PC-9 (cell line): Measurements from ENCODE around the gene MLKL. TPM values are rescaled to one million over a fixed set of nuclear protein-coding genes. Genes with fewer than 3 reads are reported as not detected.
A peak's percentile ranks its signal among the peaks of the same experiment; 100 is the strongest.

Experiments
- Bru-seq: library from RNA; stranded (reverse); fragments of 400-500 nt; gene quantifications from one replicate; lab custom pipeline; 2021; lab: Mats Ljungman, UMichigan
- BruChase-seq, 2 experiments: library from RNA; stranded (reverse); fragments of 400-500 nt; gene quantifications; one replicate each; lab custom pipeline; 2021; lab: Mats Ljungman, UMichigan
- BruUV-seq: library from RNA; stranded (reverse); fragments of 400-500 nt; replicated peaks from 2 replicates; lab custom pipeline; 2021; lab: Mats Ljungman, UMichigan
- CTCF ChIA-PET: fragments of 300-600 bp; sonication (Branson Sonifier 250); formaldehyde crosslinking; loops from one replicate; lab custom pipeline; 2022; ENCODE audit warnings: antibody characterized with exemption; lab: Charles Lee
- POLR2A ChIA-PET: fragments of 300-600 bp; sonication (Branson Sonifier 250); formaldehyde crosslinking; loops from one replicate; lab custom pipeline; 2022; ENCODE audit warnings: antibody characterized with exemption; ENCODE audit not compliant: unreplicated experiment; lab: Charles Lee
- DNase-seq, 2 experiments: peaks; one replicate each; pipeline versions ENCODE4 v3.0.0 to v3.0.0-alpha.2; 2015 to 2022; ENCODE audit warnings: mixed read lengths in 1 of 2
- H2AFZ ChIP-seq: fragments of 200-600 bp; sonication (generic); 2 replicates; pipeline ENCODE4 v1.8.1; 2017; ENCODE audit warnings: antibody characterized with exemption
- H3F3A ChIP-seq: fragments of 200-600 bp; sonication (generic); 2 replicates; pipeline ENCODE4 v1.8.1; 2017; ENCODE audit warnings: antibody characterized with exemption, mild to moderate bottlenecking, low read depth; ENCODE audit not compliant: insufficient read depth
- H3K27ac ChIP-seq: fragments of 200-600 bp; sonication (generic); 2 replicates; pipeline ENCODE4 v1.6.1; 2016; ENCODE audit warnings: mixed run types
- H3K27me3 ChIP-seq: fragments of 200-600 bp; sonication (generic); 2 replicates; pipeline ENCODE4 v1.6.1; 2016; ENCODE audit warnings: low read depth, mixed run types; ENCODE audit not compliant: insufficient read depth
- H3K36me3 ChIP-seq: fragments of 200-600 bp; sonication (generic); 2 replicates; pipeline ENCODE4 v1.6.1; 2016; ENCODE audit warnings: low read depth, mixed run types
- H3K4me1 ChIP-seq: fragments of 200-600 bp; sonication (generic); replicated peaks from 2 replicates; pipeline ENCODE4 v1.6.1; 2016; ENCODE audit warnings: mixed run types; ENCODE audit not compliant: insufficient read depth
- H3K4me2 ChIP-seq: fragments of 200-600 bp; sonication (generic); 2 replicates; pipeline ENCODE4 v1.6.1; 2017; ENCODE audit warnings: mixed run types
- H3K4me3 ChIP-seq: fragments of 200-600 bp; sonication (generic); 2 replicates; pipeline ENCODE4 v1.6.1; 2016; ENCODE audit warnings: mixed run types
- H3K79me2 ChIP-seq: fragments of 200-600 bp; sonication (generic); 2 replicates; pipeline ENCODE4 v1.6.1; 2017; ENCODE audit warnings: low read depth, mixed run types
- H3K9me2 ChIP-seq: fragments of 200-600 bp; sonication (generic); 2 replicates; pipeline ENCODE4 v1.8.1; 2017; ENCODE audit warnings: mild to moderate bottlenecking; ENCODE audit not compliant: insufficient read depth
- H3K9me3 ChIP-seq: fragments of 200-600 bp; sonication (generic); 2 replicates; pipeline ENCODE4 v1.8.1; 2016; ENCODE audit warnings: low read depth; ENCODE audit not compliant: insufficient read depth
- H4K20me1 ChIP-seq: fragments of 200-600 bp; sonication (generic); 2 replicates; pipeline ENCODE4 v1.8.1; 2017; ENCODE audit not compliant: insufficient read depth
- CTCF ChIP-seq: fragments of 200-600 bp; sonication (generic); conservative IDR thresholded peaks from 2 replicates; pipeline ENCODE4 v1.6.1; 2017; ENCODE audit warnings: mixed run types, antibody characterized with exemption, mild to moderate bottlenecking, moderate library complexity
- EZH2 ChIP-seq: fragments of 200-600 bp; sonication (generic); IDR thresholded peaks from 2 replicates; pipeline ENCODE4 v1.8.0; 2017; ENCODE audit warnings: antibody characterized with exemption, low read depth
- intact Hi-C: fragments of 100-400 bp; cut with micrococcal nuclease; formaldehyde crosslinking; loops from one replicate; pipeline ENCODE4 v1.10.0; 2022; ENCODE audit not compliant: unreplicated experiment
- long read RNA-seq: library from polyadenylated mRNA; stranded (forward); transcript quantifications from one replicate; pipeline ENCODE4 v2.0.0, GENCODE V29; 2022
- total RNA-seq: library from RNA; stranded (reverse); gene quantifications from 2 replicates; pipeline ENCODE4 v1.2.3, GENCODE V29; 2021

The MLKL gene
- 6.8 and 11.2 TPM in 2 replicates for total RNA-seq
- percentile 51 among the genes with signal in this experiment for Bru-seq, nascent RNA
- percentile 41 among the genes with signal in this experiment for BruChase-seq, experiment 1, labeled RNA remaining after a 2-hour chase
- BruChase-seq, experiment 2, labeled RNA remaining after a 6-hour chase, result percentile 47 among the genes with signal in this experiment
- long read RNA-seq, partial matches to known transcripts, result 1 of 11 reads
- long read RNA-seq, other reads (novel, unspliced or antisense), result 7 of 11 reads

GRCh38 chr16:74700438-74701225, at the start of gene MLKL:
MLKL (minus strand) TSS chr16:74700862; CDS start chr16:74695757, 5,105 bp downstream.
- intact Hi-C loops, result loop anchor here (10.0 kb wide), 1 partner anchor 294 kb away; the partner anchor contains the start of gene ZNRF1
- BruUV-seq, result no TSS peak
- POLR2A ChIA-PET, result interaction anchor here (0.6 to 1.1 kb wide), 2 partner anchors 129 to 733 kb away, joined by 3 read pairs; no protein-coding TSS in a partner anchor

GRCh38 chr16:74749291-74750055, 48.8 kb upstream of the MLKL start:
- no peak for DNase-seq
- H3K9me3 ChIP-seq, result no peaks in the 10 kb centered on the region
- BruUV-seq, result no TSS peak
- no peak overlapping the region for H3K4me3 ChIP-seq
- H3K27me3 ChIP-seq, result no peaks in the 10 kb centered on the region
- peaks cover 5% of the 10 kb centered on the region; the same call in 1 of the 2 replicates for H3F3A ChIP-seq
- no peak overlapping the region for H3K4me2 ChIP-seq
- peaks cover 8% of the 10 kb centered on the region for H3K4me1 ChIP-seq
- no peak overlapping the region for H3K27ac ChIP-seq
- ChIA-PET CTCF (interaction anchor here (0.6 kb wide), 1 partner anchor 523 kb away, joined by 4 read pairs; no protein-coding TSS in a partner anchor), POLR2A (no interaction called here)
- intact Hi-C loops, result no loop called here
- H3K36me3 ChIP-seq, result no peaks in the 10 kb centered on the region
- no peaks in the 10 kb centered on the region for H3K79me2 ChIP-seq
- no peaks in the 10 kb centered on the region for H4K20me1 ChIP-seq
- no peaks in the 10 kb centered on the region for H3K9me2 ChIP-seq
- TF ChIP-seq CTCF (no peak), EZH2 (no peak)
- H2AFZ ChIP-seq, result no peak overlapping the region

More at GRCh38 chr16:74700438-74701225, at the start of gene MLKL:
- no peaks in the 10 kb centered on the region for H4K20me1 ChIP-seq
- H3K9me3 ChIP-seq, result no peaks in the 10 kb centered on the region
- TF ChIP-seq CTCF (no peak; the same call in 1 of the 2 replicates), EZH2 (no peak)
- H3K79me2 ChIP-seq, result peaks cover 10% of the 10 kb centered on the region; the same call in 1 of the 2 replicates
- H3K27ac ChIP-seq, result peak within 1 kb of the TSS; percentile 74
- CTCF ChIA-PET, result interaction anchor here (0.5 to 2.4 kb wide), 3 partner anchors 162 to 495 kb away, joined by 3 to 10 read pairs (median 4); no protein-coding TSS in a partner anchor
- H3K4me3 ChIP-seq, result peak within 1 kb of the TSS; percentile 74
- no peaks in the 10 kb centered on the region for H3K9me2 ChIP-seq
- H3K36me3 ChIP-seq, result no peaks in the 10 kb centered on the region
- H3K4me1 ChIP-seq, result peaks cover 30% of the 10 kb centered on the region
- DNase-seq, result peak; percentile 55 to 59
- peak within 1 kb of the TSS; percentile 99 for H2AFZ ChIP-seq
- no peaks in the 10 kb centered on the region for H3K27me3 ChIP-seq
- peak within 1 kb of the TSS; percentile 89 for H3K4me2 ChIP-seq
- peaks cover 16% of the 10 kb centered on the region; the same call in 1 of the 2 replicates for H3F3A ChIP-seq

- CTCF ChIA-PET, result no interaction called here
- BruUV-seq, result no TSS peak
- intact Hi-C loops, result no loop called here
- H3K4me1 ChIP-seq, result peaks cover 12% of the 10 kb centered on the region
- H3K9me3 ChIP-seq, result no peaks in the 10 kb centered on the region
- H3K4me3 ChIP-seq, result no peak overlapping the region
- DNase-seq, result no peak
- no peaks in the 10 kb centered on the region for H3K79me2 ChIP-seq
- no peak overlapping the region for H3K4me2 ChIP-seq
- no peaks in the 10 kb centered on the region for H3K36me3 ChIP-seq
- H3F3A ChIP-seq, result peaks cover 11% of the 10 kb centered on the region; the same call in 1 of the 2 replicates
- H3K27ac ChIP-seq, result no peak overlapping the region
- TF ChIP-seq CTCF (no peak), EZH2 (no peak)
- POLR2A ChIA-PET, result no interaction called here
- no peaks in the 10 kb centered on the region for H3K9me2 ChIP-seq
- H2AFZ ChIP-seq, result no peak overlapping the region
- H3K27me3 ChIP-seq, result no peaks in the 10 kb centered on the region
- H4K20me1 ChIP-seq, result no peaks in the 10 kb centered on the region
Observed at GRCh38 chr16:74748616-74749026, 48.0 kb upstream of the MLKL start.
